Measurements from ENCODE around the gene MYH14.
"Not testable (repeated sequence)": the region's sequence is repeated elsewhere in the genome, so short reads cannot be mapped to it uniquely, and the experiment has no call there.

MYH14 gene

DNA sequence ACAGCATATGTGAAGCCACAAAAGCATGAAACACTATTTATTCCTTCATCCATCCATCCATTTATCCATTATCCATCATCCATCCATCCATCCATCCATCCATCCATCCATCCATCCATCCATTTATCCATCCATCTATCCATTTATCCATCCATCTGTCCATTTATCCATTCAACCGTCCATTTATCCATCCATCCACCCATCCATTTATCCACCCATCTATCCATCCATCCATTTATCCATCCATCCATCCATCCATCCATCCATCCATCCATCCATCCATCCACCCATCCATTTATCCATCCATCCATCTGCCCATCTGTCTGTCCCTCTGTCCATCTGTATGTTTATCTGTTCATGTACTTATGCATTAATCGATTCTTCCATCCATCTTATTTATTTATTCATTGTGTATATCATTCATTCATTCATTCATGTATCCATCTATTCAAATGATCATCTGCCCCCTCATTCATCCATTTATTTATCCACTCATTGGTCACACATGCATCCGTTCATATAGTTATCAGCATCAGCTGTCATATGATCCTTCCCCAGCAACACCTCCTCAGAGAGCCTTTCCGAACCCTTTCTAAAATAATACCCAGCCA lies 7.0 kb upstream of the MYH14 start:
- DNase-seq = no peak

GRCh38 chr19:50197348-50197747 lies 6.1 kb upstream of the MYH14 start:
- no peak for DNase-seq

GRCh38 chr19:50198431-50199258 lies 4.8 kb upstream of the MYH14 start:
- no peak for DNase-seq

DNA sequence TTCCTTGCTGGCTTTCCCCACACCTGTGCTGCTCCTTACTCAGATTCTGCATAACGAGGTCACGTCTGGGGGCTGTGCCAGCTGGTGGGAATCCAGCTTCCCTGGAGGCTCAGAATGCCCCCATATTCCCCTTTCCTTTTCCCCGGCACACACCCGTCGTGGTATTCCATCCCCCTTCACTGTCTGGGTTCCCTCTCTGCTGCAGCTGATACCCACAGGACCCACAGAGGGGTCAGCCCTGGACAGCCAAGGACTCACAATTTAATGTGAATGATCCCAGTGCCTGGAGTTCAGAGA lies 4.2 kb upstream of the MYH14 start:
- no peak for DNase-seq

DNA sequence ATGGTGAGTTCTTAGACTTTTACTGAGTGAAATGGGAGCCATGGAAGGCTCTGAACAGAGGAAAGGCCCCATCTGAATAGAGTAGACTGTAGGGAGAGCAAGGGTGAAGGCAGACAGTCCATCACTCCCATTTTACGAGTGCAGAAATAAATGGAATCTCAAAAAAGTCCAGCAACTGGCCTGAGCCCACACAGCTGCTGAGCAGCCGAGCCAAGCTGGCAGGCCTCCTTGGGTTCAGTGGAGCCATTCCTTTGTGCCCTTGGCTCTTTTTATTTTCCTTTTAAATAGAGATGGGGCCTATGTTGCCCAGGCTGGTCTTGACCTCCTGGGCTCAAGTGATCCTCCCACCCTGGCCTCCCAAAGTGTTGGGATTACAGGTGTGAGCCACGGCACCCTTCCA lies 1.0 kb upstream of the MYH14 start:
- no peak for DNase-seq

- DNase-seq = no peak
Observed at GRCh38 chr19:50202962-50203280, 501 bp upstream of the MYH14 start.

DNA sequence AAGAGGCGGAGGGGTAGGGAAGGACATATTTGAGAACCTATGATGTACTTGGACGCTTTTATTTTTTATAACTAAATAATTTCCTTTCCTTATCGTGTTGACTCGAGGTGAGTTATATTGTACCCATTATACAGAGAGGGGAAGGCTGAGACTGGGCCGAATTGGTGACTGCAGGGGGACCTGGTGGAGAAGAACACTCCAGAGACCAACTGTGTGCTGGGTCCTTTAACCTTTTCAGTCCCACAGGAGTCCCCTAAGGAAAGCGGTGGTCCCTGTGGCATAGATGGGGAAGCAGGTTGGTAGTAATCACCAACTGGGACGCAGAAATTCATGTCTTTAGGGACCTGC lies 633 bp downstream of the MYH14 start:
- no peak for DNase-seq

DNA sequence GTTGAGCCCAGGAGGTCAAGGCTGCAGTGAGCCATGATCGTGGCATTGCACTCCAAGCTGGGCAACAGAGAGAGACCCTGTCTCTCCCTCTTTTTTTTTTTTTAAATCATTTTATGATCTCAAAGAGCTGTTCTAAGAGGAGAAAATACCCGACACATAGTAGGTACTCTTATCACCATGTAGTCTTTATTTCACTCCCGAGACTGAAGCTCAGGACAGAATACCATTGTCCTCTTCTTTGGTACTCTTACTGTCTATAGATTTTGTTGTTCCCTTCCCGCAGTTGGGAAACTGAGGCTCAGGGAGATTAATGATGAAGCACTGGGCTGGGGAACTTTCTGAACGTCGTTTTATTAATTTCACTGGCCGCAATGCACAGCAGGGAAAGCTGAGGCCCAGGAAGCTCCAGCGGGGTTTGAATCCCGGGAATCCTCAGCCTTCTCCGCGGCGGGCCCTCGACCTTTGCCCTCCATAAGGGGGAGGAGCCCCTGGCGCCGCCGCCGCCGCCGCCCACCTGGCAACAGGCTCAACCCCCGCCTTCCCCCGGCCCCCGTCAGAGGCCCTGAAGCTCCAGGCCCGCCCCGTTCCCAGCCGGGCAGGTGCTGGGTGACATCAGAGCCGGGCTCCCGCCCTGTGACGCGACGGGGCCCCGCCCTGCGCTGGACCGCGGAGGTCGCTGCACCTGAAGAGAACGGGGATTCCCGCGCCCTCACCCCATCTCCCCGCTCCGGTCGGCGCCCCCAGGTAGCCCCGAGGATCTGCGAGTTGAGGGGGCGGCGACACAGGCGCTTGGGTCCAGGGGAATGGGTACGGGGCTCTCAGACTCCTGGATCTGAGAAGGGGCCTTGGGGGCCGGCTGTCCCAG lies 1.6 kb downstream of the MYH14 start:
- no peak for DNase-seq

GRCh38 chr19:50205681-50206138 lies 2.3 kb downstream of the MYH14 start:
- DNase-seq = no peak

DNA sequence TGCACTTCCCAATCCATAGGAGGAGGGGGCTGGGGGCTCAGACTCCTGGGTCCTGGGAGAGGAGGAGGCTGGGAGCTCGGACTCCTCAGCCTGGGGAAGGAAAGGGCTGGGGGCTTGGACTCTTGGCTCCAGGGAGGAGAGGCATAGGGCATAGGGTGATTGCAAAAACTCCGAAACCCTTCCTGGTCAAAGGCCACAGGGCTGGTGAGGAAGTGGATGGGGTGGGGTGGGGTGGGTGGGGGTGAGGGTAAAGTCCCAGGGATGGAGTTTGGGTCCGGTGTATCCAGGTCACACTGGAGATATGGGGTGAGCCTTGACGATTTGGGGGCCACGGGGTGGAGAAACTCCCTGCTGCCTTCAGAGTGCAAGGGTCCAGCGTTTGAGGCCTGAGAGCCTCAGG lies 2.8 kb downstream of the MYH14 start:
- no peak for DNase-seq

DNA sequence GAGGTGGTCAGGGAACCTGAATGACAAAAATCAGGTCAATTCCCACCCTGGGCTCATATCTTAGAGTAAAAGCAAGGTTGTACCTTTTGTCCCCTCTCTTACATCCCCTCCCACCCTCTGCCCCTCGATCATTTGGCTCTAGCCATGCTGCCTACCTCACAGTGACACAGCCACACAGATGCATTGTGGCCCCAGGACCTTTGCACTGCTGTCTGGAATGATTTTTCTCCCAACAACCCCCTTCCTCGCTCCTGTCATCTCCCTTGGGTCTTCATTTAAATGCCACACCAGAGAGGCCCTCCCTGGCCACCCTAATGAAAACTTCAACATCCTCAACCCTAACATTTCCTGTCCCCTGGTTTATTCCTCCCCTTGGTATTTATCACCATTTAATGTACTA lies 4.3 kb downstream of the MYH14 start:
- no peak for DNase-seq

GRCh38 chr19:50209131-50209530 lies 5.7 kb downstream of the MYH14 start:
- DNase-seq = no peak

GRCh38 chr19:50210425-50210824 lies 7.0 kb downstream of the MYH14 start:
- no peak for DNase-seq

DNA sequence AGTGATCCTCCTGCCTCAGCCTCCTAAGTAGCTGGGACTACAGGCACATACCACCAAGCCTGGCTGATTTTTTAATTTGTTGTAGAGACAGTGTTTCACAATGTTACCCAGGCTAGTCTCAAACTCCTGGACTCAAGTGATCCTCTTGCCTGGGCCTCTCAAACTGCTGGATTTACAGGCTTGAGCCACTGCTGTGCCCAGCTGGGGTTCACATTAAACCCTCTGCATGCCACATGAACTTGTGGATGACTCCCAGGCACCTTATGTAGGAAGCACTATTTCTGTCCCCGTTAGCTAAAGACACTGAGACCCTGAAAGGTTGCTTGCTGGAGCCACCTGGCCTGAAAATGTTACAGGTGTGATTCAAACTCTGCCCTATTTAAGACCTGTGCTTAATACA lies 10.5 kb downstream of the MYH14 start:
- no peak for DNase-seq

DNA sequence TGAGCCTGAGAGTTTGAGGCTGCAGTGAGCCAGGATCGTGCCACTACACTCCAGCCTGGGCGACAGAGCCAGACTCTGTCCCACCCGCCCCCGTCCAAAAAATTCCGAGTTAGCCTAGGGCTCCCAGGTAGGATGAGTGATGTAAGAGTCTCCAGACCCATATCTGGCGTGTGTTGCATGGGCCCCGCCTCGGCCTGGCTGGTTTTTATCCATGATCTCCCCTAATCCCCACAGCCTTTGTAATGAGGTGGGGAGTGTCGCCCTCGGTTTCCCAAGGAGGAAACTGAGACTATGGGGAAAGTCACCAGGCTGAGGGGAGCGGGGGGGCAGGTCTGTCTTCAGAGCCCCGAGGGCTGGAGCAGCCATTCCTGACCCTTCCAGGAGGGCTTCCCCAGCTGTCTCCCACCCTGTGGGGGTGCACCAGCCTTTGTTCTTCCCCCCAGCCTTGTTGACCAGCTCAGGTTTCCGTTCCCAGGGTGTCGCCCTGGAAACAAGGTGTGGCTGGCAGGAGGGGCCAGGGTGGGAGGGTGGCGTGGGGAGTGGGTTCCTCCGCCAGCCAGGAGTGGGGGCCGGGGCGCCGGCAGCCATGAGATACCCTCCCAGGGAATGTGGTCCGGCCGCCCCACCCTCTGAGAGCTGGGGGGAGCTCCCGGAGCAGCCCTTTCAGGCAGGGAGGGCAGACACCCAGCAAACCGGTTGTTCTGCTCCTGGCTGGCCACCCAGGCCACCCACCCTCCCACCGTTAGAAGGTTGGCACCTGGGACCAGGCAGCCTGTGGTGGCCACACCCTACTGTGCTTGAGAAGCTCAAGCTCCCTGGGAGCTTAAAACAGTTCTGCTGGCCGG lies 11.5 kb downstream of the MYH14 start:
- no peak for DNase-seq

GRCh38 chr19:50215820-50216219 lies 12.4 kb downstream of the MYH14 start:
- no peak for DNase-seq

- no peak for DNase-seq
Observed at GRCh38 chr19:50221087-50221486, 17.7 kb downstream of the MYH14 start.

DNA sequence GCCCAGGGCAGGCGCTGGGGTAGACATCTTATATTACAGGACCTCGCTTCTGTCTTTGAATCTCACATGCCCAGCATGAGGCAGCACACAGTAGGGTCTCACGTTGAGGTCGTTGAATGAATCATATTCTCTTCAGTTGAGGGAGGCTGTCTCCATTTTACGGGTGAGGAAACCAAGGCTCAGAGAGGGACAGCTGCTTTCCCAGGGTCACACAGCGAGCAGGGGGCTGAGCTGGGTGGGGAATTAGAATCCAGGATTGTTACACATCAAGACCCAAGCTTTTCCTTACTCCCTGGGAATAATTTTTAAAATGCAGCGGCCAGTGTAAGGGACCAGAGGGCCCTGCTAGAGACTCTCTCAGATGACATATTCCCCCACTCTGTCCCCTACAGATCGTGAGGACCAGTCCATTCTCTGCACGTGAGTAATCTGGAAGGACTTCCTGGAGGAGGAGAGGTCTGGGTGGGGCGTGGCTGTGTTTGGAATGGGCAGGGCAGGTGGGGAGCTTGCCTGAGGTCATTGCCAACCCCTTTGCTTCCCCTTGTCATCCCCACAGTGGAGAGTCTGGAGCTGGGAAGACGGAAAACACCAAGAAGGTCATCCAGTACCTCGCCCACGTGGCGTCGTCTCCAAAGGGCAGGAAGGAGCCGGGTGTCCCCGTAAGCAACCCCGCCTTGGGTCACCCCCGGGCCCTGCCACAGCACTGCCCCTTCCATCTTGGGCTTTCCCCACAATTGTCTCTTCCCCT lies 19.4 kb downstream of the MYH14 start:
- DNase-seq = no peak

DNA sequence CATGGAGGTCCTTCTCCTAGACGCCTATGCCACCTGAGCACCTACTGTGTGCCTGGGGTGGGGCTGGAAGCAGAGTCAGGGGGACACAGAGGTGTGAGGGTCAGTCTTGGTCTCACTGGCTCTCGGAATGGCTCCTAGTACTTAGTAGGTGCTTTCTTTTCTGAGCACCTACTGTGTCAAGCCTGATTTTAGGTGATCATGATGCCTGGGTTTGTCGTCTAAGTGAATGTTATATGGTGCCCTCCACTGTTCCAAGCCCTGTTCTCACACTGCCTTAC lies 20.0 kb downstream of the MYH14 start:
- no peak for DNase-seq

DNA sequence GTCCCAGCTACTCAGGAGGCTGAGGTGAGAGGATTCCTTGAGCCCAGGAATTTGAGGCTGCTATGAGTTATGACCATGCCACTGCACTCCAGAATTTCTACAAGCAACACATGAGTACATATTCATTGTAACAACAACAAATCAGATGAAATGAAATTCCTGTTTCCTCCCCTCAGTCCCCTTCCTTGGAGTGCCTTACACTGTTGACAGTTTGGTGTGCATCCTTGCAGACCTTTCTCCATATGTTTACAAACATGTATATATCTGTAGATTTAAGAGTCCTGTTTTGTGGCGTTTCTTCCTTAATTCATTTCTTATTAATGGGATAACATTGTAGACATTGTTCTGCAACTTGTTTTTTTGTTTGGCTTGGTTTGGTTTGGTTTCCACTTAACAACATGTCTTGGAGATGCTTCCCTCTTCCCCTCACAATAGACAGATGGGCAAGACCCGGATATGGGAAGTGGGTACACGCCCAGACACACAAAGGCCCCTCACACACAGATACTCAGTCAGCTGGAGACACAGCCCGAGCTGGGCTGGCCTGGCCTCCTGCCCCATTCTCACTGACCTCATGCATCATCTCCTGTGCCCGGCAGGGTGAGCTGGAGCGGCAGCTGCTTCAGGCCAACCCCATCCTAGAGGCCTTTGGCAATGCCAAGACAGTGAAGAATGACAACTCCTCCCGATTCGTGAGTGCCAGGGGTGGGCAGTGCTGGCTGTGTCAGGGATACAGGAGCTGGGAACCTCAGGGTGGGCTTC lies 21.7 kb downstream of the MYH14 start:
- DNase-seq = no peak

GRCh38 chr19:50226536-50226935 lies 23.1 kb downstream of the MYH14 start:
- DNase-seq = no peak

- not testable (repeated sequence) for DNase-seq
Observed at GRCh38 chr19:50228153-50228552, 24.7 kb downstream of the MYH14 start.
